Transverse colon (tissue), 3 donors: ENCODE measurements around the gene PCNT.

Source experiments
- EP300 ChIP-seq: sonication (generic); formaldehyde crosslinking; IDR thresholded peaks from one replicate; pipeline ENCODE4 v1.6.1; 2017; ENCODE audit warnings: antibody characterized with exemption, low read depth
- POLR2A ChIP-seq: fragments of 450-650 bp; IDR thresholded peaks from one replicate; pipeline ENCODE4 v1.6.1; 2016; ENCODE audit warnings: antibody characterized with exemption, mild to moderate bottlenecking, moderate library complexity
- TF ChIP-seq, protein P1 (sequence below), 5 experiments: fragments of 200-600 bp in 3 of 5; fragments of 450-650 bp in 2 of 5; sonication (generic) in 3 of 5; IDR thresholded peaks; 1 replicate in 2 of 5; 2 replicates in 3 of 5; pipeline ENCODE4 v1.5.1; 2016 to 2017; ENCODE audit warnings: antibody characterized with exemption in 5 of 5, inconsistent platforms in 3 of 5, mild to moderate bottlenecking in 2 of 5, moderate library complexity in 1 of 5

DNA sequence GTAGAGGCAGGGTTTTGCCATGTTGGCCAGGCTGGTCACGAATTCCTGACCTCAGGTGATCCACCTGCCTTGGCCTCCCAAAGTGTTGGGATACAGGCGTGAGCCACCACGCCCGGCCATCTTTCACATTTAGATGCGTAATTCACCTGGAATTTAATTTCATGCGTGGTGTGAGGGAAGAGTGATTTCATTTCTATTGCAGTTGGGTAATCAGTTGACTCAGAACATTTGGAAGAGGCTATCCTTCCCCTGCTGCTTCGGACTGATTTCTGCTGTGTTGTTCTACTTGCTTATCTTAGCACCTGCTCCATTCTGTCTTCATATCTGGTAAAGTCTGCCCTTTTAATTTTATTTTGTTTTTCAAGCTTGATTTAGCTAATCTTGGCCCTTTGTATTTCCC is 153.8 kb downstream of the PCNT start:
- TF ChIP-seq POLR2A: no peak
- TF ChIP-seq, protein P1, sequence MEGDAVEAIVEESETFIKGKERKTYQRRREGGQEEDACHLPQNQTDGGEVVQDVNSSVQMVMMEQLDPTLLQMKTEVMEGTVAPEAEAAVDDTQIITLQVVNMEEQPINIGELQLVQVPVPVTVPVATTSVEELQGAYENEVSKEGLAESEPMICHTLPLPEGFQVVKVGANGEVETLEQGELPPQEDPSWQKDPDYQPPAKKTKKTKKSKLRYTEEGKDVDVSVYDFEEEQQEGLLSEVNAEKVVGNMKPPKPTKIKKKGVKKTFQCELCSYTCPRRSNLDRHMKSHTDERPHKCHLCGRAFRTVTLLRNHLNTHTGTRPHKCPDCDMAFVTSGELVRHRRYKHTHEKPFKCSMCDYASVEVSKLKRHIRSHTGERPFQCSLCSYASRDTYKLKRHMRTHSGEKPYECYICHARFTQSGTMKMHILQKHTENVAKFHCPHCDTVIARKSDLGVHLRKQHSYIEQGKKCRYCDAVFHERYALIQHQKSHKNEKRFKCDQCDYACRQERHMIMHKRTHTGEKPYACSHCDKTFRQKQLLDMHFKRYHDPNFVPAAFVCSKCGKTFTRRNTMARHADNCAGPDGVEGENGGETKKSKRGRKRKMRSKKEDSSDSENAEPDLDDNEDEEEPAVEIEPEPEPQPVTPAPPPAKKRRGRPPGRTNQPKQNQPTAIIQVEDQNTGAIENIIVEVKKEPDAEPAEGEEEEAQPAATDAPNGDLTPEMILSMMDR (IDR thresholded peaks at IDR 0.05): no peak
- TF ChIP-seq EP300: no peak
